Pulmonary artery endothelial cell (primary cell): ENCODE results near the gene UBAP2. TPM values are rescaled to one million over a fixed set of nuclear protein-coding genes. Genes with fewer than 3 reads are reported as not detected.
A peak's percentile ranks its signal among the peaks of the same experiment; 100 is the strongest.

ENCODE experiments used
- DNase-seq: peaks from one replicate; pipeline ENCODE4 v3.0.0-alpha.2; 2011; ENCODE audit warnings: low read depth, low spot score
- total RNA-seq: library from RNA; depleted of rRNA; stranded (reverse); fragments of >200 nt; gene quantifications from 2 replicates; pipeline ENCODE4 v1.2.3, GENCODE V29; 2014

The UBAP2 gene, protein sequence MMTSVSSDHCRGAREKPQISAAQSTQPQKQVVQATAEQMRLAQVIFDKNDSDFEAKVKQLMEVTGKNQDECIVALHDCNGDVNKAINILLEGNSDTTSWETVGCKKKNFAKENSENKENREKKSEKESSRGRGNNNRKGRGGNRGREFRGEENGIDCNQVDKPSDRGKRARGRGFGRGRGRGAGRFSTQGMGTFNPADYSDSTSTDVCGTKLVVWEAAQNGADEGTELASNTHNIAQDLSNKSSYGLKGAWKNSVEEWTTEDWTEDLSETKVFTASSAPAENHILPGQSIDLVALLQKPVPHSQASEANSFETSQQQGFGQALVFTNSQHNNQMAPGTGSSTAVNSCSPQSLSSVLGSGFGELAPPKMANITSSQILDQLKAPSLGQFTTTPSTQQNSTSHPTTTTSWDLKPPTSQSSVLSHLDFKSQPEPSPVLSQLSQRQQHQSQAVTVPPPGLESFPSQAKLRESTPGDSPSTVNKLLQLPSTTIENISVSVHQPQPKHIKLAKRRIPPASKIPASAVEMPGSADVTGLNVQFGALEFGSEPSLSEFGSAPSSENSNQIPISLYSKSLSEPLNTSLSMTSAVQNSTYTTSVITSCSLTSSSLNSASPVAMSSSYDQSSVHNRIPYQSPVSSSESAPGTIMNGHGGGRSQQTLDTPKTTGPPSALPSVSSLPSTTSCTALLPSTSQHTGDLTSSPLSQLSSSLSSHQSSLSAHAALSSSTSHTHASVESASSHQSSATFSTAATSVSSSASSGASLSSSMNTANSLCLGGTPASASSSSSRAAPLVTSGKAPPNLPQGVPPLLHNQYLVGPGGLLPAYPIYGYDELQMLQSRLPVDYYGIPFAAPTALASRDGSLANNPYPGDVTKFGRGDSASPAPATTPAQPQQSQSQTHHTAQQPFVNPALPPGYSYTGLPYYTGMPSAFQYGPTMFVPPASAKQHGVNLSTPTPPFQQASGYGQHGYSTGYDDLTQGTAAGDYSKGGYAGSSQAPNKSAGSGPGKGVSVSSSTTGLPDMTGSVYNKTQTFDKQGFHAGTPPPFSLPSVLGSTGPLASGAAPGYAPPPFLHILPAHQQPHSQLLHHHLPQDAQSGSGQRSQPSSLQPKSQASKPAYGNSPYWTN
- 14.0 and 17.9 TPM in 2 replicates for total RNA-seq

DNA sequence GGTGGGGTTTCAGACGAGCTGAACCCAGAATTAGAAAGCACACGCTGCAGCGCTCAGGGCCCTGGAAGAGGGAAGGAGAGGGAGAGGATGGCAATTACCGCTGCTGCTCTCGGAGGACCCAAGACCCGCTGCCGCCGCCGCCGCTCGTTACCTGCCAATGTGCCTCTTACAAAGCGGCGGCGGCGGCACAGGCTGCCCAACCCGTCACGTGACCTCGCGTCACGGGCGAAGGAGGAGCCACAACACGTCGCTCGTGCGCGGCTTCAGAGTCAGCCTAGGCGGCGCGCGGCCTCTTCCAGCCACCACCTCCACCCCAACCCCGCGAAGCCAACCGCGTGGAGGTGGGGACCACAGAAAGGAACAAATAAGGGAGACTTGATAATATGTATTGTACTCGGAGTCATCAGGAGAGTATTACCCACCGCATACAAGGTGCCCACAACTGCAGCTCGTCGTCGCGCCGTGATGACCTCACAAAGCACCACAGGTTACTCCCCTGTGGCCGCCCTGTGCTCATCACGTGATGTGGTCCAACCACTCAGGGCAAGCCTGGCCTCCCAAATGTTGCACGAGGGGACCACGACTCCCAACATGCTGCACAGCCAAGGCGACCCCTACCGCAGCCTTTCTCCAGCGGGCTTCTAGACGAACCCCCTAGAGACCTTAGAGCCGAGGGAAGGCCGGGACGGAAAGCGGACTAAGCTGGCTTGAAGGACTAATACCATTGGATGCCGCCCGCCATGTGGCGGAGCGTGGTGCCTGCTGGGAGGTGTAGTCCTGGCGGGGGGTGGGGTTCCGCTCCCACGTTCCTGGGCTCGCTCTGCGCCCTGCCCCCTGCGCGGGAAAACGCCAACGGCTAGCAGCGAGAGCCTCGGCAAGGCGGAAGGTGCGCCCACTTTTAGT lies at the start of gene UBAP2:
TSS of gene UBAP2 (minus strand) at position 161 of the 903 bp plus-strand sequence. CDS start 31,739 bp downstream, outside the sequence.
- DNase-seq, result peak; percentile 92

DNA sequence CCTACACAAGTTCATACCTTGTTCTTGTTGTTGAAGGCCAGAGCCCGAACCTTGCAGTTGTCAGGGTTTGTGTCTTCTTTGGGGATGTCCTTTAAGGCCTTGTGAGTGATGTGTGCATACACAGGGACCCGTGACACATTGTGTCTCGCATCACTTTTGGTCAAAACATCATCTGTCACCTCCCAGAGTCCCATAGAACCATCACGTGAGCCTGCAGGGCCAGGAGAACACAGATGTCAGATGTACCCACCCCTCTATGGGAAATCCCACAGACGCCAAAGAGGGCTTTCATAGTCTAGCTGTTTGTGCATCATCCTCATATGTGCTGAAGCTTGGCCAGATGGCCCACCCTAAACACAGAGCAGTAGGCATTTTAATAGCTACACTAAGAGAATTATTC lies 49.6 kb upstream of the UBAP2 start:
- no peak for DNase-seq

DNA sequence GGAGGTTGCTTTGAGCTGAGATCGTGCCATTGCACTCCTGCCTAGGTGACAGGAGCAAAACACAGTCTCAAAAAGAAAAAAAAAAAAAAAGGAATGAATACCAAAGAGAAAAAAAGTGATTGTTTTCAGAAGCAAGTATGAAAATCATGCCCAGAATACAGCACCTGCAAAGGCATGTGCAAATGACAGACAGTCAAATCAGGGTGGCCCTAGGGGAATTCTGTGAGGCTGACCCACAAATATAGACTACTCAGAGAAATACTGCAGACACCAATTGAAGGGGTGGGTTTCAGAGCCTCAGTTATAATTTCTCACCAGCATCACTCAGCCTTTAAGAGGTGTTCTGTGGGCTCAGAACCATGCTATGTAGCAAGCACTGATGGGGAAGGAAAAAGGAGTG lies 49.2 kb upstream of the UBAP2 start:
- no peak for DNase-seq

DNA sequence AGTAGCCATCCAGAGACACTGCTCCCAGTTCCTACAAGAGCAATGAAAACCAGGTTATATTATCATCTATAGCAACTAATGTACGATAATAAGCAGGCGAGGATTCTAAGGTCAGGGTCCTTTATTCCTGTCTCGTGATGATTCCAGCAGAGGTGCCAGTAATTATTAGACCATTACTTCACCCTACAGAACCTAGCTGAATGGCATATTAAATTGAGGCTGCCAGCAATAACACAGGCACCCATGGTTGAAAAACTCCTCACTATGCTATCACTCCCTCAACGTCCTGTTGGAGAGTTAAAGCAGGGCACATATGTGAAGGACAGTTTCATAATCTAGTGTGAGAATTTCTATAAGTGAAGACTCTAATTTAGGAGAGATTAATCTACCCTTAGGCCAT lies 48.1 kb upstream of the UBAP2 start:
- DNase-seq, result no peak

DNA sequence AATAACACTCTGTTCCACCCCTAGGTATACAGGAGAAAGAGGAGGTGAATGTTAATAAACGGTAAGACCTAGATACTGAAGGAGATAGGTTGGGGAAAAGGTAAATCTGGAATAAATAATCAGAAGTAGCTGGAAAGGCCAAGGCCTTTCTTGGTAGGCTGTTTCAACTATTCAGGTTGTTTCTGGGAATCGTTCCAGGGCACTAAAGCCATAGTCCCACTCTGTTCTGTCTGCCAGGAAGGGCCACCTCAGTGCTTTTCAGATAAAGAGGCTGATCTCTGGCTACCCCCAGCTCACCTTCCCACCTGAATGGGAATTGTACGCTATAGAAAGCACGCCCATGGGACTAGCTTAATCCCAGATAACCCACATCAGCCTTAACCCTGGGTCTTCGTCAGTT lies 44.9 kb upstream of the UBAP2 start:
- no peak for DNase-seq

DNA sequence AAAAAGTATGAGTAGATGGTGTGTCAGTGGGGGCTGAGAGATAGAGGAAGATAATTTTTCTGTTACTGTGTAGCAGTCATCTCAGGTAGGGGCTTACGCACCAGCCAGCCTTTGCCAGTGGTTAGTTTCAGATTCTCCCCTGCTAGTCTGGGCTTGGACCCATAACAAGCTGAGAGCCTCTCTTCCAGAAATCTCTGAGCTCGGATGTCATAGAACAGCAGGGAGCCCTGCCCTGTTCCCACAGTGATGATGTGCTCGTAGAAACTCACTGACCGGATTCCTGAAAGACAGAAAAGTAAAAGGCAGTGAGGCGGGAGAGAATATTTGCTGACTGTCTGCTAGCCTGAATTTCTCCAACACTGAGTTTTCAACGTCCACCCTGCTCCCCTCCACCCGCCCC lies 40.6 kb upstream of the UBAP2 start:
- no peak for DNase-seq

DNA sequence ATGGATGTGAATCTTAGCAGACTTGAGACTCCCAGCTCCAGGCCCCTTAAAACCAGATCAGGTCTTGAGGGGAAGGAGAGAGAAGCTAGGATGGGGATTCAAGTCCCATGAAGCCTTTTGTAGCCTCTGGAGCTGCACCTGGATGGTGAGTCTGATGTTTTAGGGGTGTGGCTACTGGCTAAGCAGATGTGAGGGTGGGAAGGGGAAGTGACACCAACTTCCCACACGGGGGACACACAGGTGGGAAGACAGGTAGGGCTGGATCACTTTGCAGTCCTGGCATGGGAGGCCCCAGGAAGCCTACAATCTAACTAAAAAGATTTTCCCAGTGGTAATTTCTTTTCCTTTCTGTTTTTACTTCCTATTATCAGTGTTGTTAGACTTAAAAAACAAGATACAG lies 38.7 kb upstream of the UBAP2 start:
- no peak for DNase-seq

DNA sequence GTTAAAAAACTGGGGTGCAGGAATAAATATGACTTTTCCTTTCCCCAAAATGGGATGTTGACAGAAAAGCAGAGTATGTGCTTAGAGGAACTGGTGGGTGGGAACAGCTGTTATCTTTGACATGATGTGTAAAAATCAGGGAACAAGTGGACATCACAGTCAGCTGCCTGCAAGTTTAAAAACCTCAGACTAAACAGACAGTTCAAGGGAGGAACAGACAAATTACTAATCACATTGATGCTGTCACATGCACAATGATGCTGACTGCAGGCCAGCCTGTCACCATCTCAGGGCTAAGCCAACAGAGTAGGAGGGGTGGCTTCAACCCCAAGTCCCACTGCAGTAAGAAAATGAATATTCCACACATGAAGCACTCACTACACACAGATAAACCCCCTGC lies 38.2 kb upstream of the UBAP2 start:
- DNase-seq, result no peak

DNA sequence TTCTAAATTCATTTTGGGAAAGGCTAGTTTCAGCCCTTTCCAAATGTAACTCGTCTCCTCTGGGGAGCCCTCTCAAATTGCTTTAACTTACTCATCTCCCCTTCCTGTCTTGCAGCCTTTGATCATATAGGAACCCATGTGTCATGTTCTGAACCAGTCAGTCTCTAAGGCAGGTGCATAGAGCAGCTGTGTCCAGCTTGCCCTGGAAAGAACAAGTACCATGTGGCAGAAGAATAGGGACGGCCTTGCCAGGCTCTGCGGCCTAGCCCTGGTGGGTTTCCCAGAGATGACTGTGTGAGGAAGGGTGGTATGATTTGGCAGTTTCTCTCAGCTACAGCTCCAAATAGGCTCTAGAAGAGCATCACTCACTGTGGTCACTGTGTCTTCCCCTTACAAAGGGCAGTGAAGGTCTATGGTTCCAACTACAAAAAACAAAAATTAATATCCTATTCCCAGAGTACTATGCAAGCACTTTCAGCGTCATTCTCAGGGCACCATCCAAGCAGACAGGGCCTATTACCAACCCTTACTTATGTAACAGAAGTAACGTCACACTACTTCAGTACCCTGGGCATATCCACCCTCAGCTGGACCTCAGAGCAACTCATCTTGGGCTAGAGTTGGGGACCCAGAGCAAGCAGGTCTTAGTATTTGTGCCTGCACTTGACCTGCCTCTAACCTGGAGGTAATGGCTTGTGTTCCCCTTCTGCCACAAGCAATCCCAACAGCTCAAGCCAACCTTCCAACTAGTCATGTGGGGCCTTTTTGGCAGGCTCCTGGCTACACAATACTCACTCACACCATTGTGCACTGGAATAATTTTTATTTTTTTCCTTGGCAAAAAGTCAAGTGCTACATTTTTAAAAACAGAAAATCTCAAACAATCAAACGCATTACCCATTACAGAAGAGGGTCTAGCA lies 37.2 kb upstream of the UBAP2 start:
- no peak for DNase-seq

DNA sequence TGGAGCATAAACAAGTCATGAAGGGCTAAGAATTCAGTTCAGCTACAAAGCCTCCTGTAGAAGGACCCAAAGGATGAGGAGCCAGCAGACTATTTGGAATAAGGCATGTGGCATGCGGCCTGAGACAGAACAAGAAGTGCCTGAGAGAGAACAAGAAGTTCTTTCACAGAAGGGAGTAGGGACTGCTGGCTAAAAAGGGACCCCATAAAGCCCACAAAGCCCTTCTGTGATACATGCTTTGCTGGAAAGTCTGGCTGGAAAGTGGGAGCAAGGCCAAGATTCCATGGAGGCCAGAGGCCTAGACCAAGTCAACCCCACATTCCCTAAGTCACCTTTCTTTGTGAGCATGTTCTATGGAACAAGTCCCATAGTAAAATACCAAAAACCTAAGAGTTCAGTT lies 35.9 kb upstream of the UBAP2 start:
- no peak for DNase-seq

DNA sequence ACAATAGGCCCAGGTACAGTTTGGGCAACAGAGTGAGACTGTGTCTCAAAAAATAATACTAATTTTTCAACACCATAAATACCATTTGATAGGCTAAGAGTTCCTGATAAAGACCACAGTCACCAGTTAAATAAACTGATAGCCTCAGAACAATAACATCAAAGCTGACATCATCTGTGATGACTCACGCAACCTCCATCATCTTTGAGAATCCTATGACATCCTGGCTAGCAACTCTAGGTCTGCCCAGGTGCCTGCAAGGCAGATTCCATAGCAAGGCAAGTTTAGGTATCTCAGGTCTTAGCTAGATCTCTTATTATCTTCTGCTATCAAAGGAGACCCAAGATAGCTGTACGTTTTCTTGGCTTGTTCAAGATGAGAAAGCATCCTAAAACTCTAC lies 30.5 kb upstream of the UBAP2 start:
- DNase-seq, result peak; percentile 11

DNA sequence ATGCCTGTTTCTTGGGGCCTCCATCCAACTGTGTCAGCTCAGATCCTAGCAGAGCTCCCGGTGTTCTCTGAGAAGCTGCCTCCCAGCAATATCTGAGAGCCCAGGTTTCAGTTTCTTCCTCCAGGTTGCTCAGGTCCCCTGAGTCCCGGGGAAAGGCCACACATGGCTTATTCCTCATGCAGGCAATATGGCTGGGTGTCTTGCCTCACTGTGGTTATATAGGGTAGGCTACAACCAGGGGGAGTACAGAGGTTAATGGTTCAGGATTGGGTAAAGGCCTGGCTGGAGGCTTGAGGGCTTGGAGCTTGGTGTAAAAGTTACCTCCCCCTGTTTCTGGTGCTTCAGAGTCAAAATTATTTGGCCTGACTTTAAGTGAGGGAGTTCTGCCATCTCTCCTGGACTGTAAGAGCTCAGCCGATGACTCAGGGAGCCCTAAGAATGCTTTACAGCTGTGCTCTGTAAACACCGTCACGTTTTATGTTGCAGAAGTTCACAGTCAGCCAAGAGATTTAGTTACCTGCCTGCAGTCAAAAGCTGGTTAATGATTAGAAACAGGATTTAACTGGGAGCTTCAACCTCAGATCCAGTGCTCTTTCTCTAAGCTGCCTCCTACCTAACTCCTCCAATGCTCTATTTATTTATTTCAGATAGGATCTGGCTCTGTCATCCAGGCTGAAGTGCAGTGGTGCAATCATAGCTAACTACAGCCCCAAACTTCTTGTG lies 24.3 kb upstream of the UBAP2 start:
- no peak for DNase-seq

DNA sequence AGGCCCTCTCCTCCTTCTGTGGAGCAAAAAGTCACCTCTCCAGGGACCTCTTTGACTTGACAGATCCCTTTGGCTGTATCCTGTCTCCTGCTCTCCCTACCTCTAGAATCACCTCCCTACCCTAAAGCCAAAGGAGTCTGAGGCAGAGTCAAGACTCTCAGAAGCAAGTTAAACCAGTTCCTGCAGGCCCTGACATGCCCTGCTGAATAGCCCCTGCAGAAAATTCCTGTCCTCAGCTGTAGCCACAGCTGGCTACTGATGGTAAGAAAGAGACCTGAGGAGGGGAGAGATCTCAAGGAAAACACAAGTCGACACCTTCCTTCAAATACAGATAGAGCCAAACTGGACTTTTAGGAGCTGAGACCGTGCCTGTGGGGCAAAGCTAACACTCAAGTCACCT lies 23.7 kb upstream of the UBAP2 start:
- no peak for DNase-seq

DNA sequence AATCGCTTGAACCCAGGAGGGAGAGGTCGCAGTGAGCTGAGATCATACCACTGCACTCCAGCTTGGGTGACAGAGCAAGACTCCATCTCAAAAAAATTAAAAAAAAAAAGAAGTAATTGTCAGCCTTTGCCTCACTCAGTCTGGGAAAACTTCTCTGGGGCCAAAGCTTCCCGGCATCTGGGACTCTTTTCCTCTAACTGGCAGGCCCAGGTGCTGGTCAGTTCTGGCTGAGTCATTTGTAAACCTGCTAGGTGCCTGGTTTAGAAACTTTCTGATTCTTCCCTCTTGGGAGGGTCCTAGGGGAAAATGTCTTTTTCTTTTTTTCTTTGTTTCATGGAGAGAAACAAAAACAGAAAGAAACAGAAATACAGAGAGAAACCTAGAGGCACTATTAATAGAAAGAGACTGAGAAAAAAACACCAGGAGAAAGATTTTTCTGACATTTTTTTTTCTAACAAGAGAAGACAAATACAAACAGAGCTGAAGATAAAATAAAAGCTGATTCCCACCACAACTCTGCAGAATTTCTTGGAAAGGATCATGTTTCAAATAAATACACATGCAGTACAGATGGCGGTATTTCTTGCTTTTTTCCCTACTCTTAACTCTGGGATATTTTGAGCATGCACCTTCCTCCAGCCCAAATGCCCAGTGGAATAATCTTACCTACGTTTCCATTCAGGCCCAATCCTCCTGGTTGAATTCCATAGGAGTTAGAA lies 22.1 kb upstream of the UBAP2 start:
- no peak for DNase-seq

DNA sequence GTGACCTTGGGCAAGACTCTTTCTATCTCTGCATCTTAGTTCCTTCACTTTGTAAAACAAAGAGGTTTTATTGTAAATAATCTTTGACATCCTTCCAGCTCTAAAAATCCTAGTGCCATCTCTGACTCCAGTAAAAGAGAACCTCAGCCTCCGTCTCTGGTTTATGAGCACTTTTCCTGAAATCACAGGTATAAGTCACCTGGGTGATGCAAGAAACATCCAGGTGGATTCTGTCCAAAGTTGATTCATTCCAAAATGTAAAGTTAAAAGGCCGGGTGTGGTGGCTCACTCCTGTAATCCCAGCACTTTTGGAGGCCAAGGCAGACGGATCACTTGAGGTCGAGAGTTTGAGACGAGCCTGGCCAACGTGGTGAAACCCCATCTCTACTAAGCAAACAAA lies 21.1 kb upstream of the UBAP2 start:
- DNase-seq, result no peak

DNA sequence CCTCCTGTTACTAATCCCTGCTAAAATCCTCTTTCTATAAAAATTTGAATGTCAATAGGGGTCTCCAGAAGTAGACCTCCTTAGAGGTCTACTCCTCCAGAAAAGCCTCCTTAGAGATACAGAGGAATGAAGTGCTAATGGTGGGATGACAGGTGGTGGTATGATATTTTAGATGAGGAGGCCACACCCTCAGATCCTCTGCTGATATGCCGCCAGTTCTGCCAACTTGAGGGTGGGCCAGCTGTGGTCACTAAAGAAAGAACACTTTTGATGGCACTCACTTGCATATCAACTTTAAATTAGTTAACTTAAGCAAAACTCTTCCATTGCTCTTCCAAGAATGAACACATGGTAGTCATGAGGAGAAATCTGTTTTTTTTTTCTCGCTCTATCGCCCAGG lies 16.9 kb upstream of the UBAP2 start:
- DNase-seq, result no peak

DNA sequence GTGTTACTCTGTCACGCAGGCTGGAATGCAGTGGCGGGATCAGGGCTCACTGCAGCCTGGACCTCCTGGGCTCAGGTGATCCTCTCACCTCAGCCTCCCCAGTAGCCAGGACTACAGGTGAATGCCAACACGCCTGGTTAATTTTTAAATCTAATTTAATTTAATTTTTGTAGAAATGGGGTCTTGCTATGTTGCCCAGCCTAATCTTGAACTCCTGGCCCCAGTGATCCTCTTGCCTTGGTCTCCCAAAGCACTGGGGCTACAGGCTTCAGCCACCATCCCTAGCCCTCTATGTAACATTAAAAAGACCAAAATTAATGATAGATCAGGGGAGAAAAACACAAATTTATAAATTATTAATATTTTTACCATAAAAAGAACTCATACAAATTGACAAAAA lies 11.3 kb upstream of the UBAP2 start:
- no peak for DNase-seq

DNA sequence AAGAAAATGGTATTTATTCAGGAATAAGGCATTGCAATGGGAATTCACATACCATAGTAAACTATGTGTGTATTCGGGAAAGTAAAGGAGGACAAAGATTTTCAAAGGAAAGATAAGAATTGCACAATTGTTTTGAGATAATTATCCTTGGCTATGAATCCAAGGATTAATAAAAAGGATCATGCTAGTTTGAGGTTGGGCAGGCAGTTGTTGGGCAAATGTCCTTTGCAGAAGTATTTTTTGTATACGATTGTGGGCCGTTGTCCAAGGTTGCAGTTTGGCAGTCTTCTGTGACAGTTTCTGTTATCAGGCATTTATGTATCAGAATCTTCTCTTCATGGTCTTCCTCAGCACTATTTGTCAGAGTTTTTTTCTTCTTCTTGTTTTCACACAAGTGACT lies 10.6 kb upstream of the UBAP2 start:
- no peak for DNase-seq
